Measurements from ENCODE around the gene GALK1.

GRCh38 chr17:75736173-75736835, 28.7 kb downstream of the GALK1 start:
- TF ChIP-seq ISL1 (CRISPR knock-in tag; IDR thresholded peaks at IDR 0.05) (no peak), PATZ1 (CRISPR knock-in tag; IDR thresholded peaks at IDR 0.05; ENCODE audit: borderline replicate concordance) (no peak)

Data from SK-N-SH treated with all-trans-retinoic acid at 6 μM for 48 hours (cell line).